SK-N-MC (cell line): ENCODE data around the gene CIZ1.

Experiments
- EZH2 ChIP-seq: fragments of 200-600 bp; sonication (generic); IDR thresholded peaks from one replicate; pipeline ENCODE4 v1.6.1; 2017; ENCODE audit warnings: antibody characterized with exemption
- FOXP2 ChIP-seq: optimal IDR thresholded peaks from 2 replicates; pipeline ENCODE3; 2011; ENCODE audit warnings: mild to moderate bottlenecking, moderate library complexity; ENCODE audit not compliant: insufficient read depth; ENCODE audit errors: extremely low read length, control extremely low read depth
- POLR2AphosphoS5 ChIP-seq: IDR thresholded peaks from 2 replicates; pipeline ENCODE4 v1.6.1; 2012; ENCODE audit warnings: mild to moderate bottlenecking, low read depth, low read length, borderline replicate concordance

DNA sequence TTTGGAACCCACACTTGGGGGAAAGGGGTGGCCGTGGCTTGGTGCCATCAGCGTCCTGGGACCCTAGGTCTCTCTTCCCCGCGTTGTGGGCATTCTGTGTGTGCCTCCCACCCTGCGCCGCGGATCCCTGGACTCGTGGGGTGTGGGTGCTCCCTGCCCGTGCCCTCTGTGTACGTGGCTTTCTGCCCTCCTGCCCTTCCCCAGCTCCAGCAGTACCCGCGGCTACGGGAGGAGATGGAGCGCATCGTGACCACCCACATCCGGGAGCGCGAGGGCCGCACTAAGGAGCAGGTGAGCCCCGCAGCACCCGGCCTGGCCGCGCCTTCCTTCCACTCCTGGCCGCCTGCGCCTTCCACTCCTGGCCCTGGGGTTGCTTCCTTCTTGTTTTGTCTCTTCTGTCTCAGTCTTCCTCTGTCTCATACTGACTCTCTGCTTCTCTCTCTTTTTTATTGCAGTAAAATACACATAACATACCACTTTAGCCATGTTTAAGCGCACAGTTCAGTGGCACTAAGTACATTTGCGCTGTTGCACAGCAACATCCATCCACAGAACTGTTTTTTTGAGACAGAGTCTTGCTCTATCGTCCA lies 42.5 kb upstream of the CIZ1 start:
- TF ChIP-seq EZH2 (no peak), POLR2AphosphoS5 (no peak), FOXP2 (no peak)
